ENCODE data around the gene NBEAL2. TPM values are rescaled to one million over a fixed set of nuclear protein-coding genes. Genes with fewer than 3 reads are reported as not detected.

The NBEAL2 gene
- total RNA-seq, 4 donors from 2014 or later: 176 to 519 (median 217) TPM

GRCh38 chr3:46984591-46985459 is 5.4 kb downstream of the NBEAL2 start:
- WGBS, 2 donors: 82 to 83% methylated on average over 11 of the region's 11 CpGs
- no peak overlapping the region for H3K4me3 ChIP-seq (ENCODE audit: low read depth, poor library complexity, severe bottlenecking)
- intact Hi-C loops (cut with DNase I; ENCODE audit: low total_unique reads): no loop called here
- TF ChIP-seq POLR2A (IDR thresholded peaks at IDR 0.05) (no peak), CTCF (IDR thresholded peaks at IDR 0.05) (no peak)
- DNase-seq (ENCODE audit: low spot score in 2 of 2): no peak

GRCh38 chr3:46985588-46985987 is 6.1 kb downstream of the NBEAL2 start:
- intact Hi-C loops (cut with DNase I; ENCODE audit: low total_unique reads): no loop called here
- DNase-seq (ENCODE audit: low spot score in 2 of 2): no peak
- TF ChIP-seq CTCF (IDR thresholded peaks at IDR 0.05): no peak
- TF ChIP-seq POLR2A (IDR thresholded peaks at IDR 0.05): no peak
- WGBS, 2 donors: 88 to 91% methylated on average over 4 to 5 of the region's 5 CpGs
- H3K4me3 ChIP-seq (ENCODE audit: low read depth, poor library complexity, severe bottlenecking): no peak overlapping the region

GRCh38 chr3:46986055-46986730 is 6.7 kb downstream of the NBEAL2 start:
- 84 to 88% methylated on average over 4 of the region's 4 CpGs for WGBS, 2 donors
- TF ChIP-seq CTCF (IDR thresholded peaks at IDR 0.05) (no peak), POLR2A (IDR thresholded peaks at IDR 0.05) (no peak)
- no peak overlapping the region for H3K4me3 ChIP-seq (ENCODE audit: low read depth, poor library complexity, severe bottlenecking)
- intact Hi-C loops (cut with DNase I; ENCODE audit: low total_unique reads): no loop called here
- no peak for DNase-seq (ENCODE audit: low spot score in 2 of 2)

GRCh38 chr3:46986782-46987310 is 7.4 kb downstream of the NBEAL2 start:
- 69 to 76% methylated on average over 3 of the region's 3 CpGs for WGBS, 2 donors
- H3K4me3 ChIP-seq (ENCODE audit: low read depth, poor library complexity, severe bottlenecking): no peak overlapping the region
- intact Hi-C loops (cut with DNase I; ENCODE audit: low total_unique reads): no loop called here
- no peak for DNase-seq (ENCODE audit: low spot score in 2 of 2)
- TF ChIP-seq POLR2A (IDR thresholded peaks at IDR 0.05): no peak
- TF ChIP-seq CTCF (IDR thresholded peaks at IDR 0.05): no peak

GRCh38 chr3:46987319-46987742 is 7.9 kb downstream of the NBEAL2 start:
- DNase-seq (ENCODE audit: low spot score in 2 of 2): peak in 1 of 2 donors; percentile 84
- TF ChIP-seq CTCF (IDR thresholded peaks at IDR 0.05): no peak
- no peak for TF ChIP-seq POLR2A (IDR thresholded peaks at IDR 0.05)
- H3K4me3 ChIP-seq (ENCODE audit: low read depth, poor library complexity, severe bottlenecking): no peak overlapping the region
- WGBS, 2 donors: 75 to 85% methylated on average over 9 of the region's 9 CpGs
- intact Hi-C loops (cut with DNase I; ENCODE audit: low total_unique reads): no loop called here
